Measurements from ENCODE around the gene SERPINB1. TPM values are rescaled to one million over a fixed set of nuclear protein-coding genes. Genes with fewer than 3 reads are reported as not detected.
"Not testable (repeated sequence)": the region's sequence is repeated elsewhere in the genome, so short reads cannot be mapped to it uniquely, and the experiment has no call there.

The SERPINB1 gene
- total and polyA plus RNA-seq, 9 donors = 13.5 to 57.0 (median 27.7) TPM

DNA sequence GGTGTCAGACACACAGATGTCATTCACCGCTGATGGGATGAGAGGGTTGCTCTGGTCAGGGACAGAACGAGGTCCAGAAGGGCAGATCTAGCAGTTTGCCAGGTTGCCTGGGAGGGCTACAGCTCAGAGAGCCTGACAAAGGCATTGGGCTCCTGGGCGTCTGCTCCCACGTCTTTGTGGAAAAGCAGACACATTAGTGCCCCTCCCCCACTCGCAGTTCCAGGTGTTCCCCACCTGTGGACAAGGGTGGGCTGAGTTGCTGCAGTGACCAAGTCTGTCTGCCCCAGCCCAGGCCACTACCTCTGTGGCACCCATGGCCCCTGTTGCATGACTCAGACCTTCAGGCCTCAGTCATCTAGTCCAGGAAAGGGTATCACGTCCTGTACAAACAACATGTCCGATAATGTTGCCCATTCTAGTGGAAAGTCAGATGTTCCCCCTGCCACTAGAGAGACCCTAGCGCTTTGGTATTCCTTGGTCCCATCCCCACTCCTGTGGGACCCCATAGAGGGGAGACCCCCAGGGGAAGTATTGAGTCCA lies 39.1 kb downstream of the SERPINB1 start:
- DNase-seq = no peak
- no peak overlapping the region for H3K27ac ChIP-seq
- H3K27me3 ChIP-seq = no peaks in the 10 kb centered on the region
- no peak for TF ChIP-seq EP300 (IDR thresholded peaks at IDR 0.05)
- TF ChIP-seq, protein P1, sequence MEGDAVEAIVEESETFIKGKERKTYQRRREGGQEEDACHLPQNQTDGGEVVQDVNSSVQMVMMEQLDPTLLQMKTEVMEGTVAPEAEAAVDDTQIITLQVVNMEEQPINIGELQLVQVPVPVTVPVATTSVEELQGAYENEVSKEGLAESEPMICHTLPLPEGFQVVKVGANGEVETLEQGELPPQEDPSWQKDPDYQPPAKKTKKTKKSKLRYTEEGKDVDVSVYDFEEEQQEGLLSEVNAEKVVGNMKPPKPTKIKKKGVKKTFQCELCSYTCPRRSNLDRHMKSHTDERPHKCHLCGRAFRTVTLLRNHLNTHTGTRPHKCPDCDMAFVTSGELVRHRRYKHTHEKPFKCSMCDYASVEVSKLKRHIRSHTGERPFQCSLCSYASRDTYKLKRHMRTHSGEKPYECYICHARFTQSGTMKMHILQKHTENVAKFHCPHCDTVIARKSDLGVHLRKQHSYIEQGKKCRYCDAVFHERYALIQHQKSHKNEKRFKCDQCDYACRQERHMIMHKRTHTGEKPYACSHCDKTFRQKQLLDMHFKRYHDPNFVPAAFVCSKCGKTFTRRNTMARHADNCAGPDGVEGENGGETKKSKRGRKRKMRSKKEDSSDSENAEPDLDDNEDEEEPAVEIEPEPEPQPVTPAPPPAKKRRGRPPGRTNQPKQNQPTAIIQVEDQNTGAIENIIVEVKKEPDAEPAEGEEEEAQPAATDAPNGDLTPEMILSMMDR (IDR thresholded peaks at IDR 0.05) = no peak
- TF ChIP-seq POLR2A (IDR thresholded peaks at IDR 0.05) = no peak
- no peak overlapping the region for H3K4me3 ChIP-seq
- H3K9me3 ChIP-seq = no peaks in the 10 kb centered on the region
- 84 to 96% (median 91%) methylated on average over 8 of the region's 8 CpGs for WGBS, 3 donors
- intact Hi-C loops (cut with DNase I) = no loop called here
- H3K36me3 ChIP-seq = no peaks in the 10 kb centered on the region
- no peaks in the 10 kb centered on the region for H3K4me1 ChIP-seq (ENCODE audit: insufficient read depth)

DNA sequence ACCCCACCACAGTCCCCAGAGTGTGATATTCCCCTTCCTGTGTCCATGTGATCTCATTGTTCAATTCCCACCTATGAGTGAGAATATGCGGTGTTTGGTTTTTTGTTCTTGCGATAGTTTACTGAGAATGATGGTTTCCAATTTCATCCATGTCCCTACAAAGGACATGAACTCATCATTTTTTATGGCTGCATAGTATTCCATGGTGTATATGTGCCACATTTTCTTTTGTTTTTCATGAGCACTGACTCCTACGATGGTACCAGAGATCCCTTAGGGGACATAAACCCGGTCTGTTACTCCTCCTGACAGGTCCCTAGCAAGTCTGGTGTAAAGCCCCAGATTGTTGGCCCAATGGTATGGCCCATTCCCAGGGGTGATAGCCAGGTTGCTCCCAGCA lies 40.0 kb downstream of the SERPINB1 start:
- H3K27ac ChIP-seq; H3K4me3 ChIP-seq; intact Hi-C loops (cut with DNase I); H3K9me3 ChIP-seq; H3K36me3 ChIP-seq; H3K27me3 ChIP-seq; H3K4me1 ChIP-seq (ENCODE audit: insufficient read depth); DNase-seq: not testable (repeated sequence)
- 94 to 100% (median 98%) methylated on average over 2 to 3 of the region's 4 CpGs for WGBS, 3 donors

DNA sequence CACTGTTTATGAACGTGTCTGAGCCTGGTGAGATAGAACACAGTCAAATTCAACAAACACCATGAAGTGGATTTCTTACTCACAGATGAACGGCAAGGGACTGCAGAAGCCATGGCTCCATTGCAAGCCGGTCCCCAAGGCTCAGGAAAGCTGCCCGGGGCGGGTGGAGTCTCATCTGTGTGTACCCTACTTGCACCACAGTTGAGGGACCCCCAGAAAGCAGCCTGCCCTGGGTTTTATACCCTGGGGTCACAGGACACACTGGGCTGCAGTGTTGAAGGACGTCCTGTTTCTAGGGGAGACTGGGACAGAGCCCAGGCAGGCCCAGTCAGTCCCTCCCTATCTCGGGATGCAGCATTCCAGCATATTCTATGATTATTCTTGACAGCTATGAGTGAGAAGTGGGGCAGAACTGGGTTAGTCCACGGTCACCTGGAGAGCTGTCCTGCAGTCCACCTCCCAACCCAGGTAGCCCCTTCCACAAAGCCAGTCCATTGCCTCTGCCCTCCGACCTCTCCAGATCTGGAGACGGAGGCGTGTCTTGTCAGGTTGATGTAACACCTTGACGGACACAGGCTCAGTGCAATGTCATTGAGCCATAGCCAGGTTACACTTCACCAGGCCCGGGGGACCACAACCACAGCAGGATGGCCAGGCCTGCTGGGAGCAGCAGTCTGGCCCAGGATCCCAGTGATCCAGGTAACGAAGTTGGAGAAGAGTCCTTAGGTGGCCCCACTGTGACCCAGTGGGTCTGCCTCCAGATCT lies 40.9 kb downstream of the SERPINB1 start:
- Histone ChIP-seq H3K27ac (no peak overlapping the region), H3K27me3 (no peaks in the 10 kb centered on the region), H3K4me3 (no peak overlapping the region), H3K4me1 (ENCODE audit: insufficient read depth) (no peaks in the 10 kb centered on the region), H3K9me3 (no peaks in the 10 kb centered on the region), H3K36me3 (no peaks in the 10 kb centered on the region)
- WGBS, 3 donors = 91 to 93% (median 92%) methylated on average over 13 to 14 of the region's 14 CpGs
- TF ChIP-seq EP300 (IDR thresholded peaks at IDR 0.05) (no peak), POLR2A (IDR thresholded peaks at IDR 0.05) (no peak)
- TF ChIP-seq, protein P1 (IDR thresholded peaks at IDR 0.05) = no peak
- DNase-seq = no peak
- intact Hi-C loops (cut with DNase I) = no loop called here

DNA sequence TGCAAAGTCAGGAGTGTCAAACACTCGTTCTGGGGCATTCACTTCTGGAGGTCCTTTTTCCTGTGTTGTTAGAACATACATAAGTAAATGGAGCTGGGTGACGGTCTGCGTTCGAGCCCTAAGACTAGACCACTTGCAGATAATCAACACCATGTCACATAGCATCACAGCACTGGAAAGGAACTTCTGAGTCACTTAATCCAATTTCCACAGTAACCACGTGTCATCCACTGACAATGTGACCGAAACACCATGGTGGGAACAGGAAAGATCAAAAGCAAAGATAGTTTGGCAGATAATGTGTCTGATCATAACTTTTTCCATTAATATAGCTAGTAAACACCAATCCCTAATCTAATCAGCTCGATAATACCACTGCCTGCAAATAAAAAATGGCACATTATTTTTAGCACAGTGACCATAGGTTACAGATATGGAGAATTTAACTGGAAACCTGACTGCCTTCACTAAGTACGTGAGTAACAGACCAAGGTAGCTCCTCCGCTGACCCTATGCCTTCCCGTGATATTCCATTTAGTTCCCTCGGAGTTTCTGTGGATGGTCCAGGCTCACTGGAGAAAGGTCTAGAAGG lies 41.6 kb downstream of the SERPINB1 start:
- H3K27ac ChIP-seq = no peak overlapping the region
- no peak overlapping the region for H3K4me3 ChIP-seq
- WGBS, 3 donors = 85 to 91% (median 86%) methylated on average over 11 of the region's 11 CpGs
- no peaks in the 10 kb centered on the region for H3K36me3 ChIP-seq
- TF ChIP-seq POLR2A (IDR thresholded peaks at IDR 0.05) (no peak), EP300 (IDR thresholded peaks at IDR 0.05) (no peak)
- TF ChIP-seq, protein P1 (IDR thresholded peaks at IDR 0.05) = no peak
- no peaks in the 10 kb centered on the region for H3K27me3 ChIP-seq
- H3K9me3 ChIP-seq = no peaks in the 10 kb centered on the region
- intact Hi-C loops (cut with DNase I) = no loop called here
- no peaks in the 10 kb centered on the region for H3K4me1 ChIP-seq (ENCODE audit: insufficient read depth)
- DNase-seq = no peak
